Keratinocyte (primary cell): ENCODE data around the gene OR9A2. TPM values are rescaled to one million over a fixed set of nuclear protein-coding genes. Genes with fewer than 3 reads are reported as not detected.

Experiments used
- DNase-seq: peaks from one replicate; pipeline ENCODE4 v3.0.0-alpha.2; 2011; ENCODE audit warnings: low read depth, missing footprints, low spot score
- FAIRE-seq: peaks from 2 replicates; lab custom pipeline; 2011; peaks lifted over from hg19 to GRCh38; lab: Jason Lieb, UNC
- H2AFZ ChIP-seq: 2 replicates; pipeline ENCODE4 v1.6.0; 2012; ENCODE audit warnings: low read length, control low read depth, inconsistent platforms; ENCODE audit not compliant: control insufficient read depth
- H3K27ac ChIP-seq: 2 replicates; pipeline ENCODE4 v1.5.1; 2011; ENCODE audit warnings: low read length; ENCODE audit not compliant: control insufficient read depth, insufficient read depth
- H3K27me3 ChIP-seq: 3 replicates; pipeline ENCODE4 v1.6.0; 2011; ENCODE audit warnings: low read length; ENCODE audit not compliant: control insufficient read depth, insufficient read depth; ENCODE audit errors: extremely low read depth
- H3K36me3 ChIP-seq, 2 experiments: 2 replicates in 1 of 2; 3 replicates in 1 of 2; pipeline ENCODE4 v1.5.1; 2011; ENCODE audit warnings: low read length in 2 of 2, mild to moderate bottlenecking in 1 of 2; ENCODE audit not compliant: control insufficient read depth in 2 of 2, insufficient read depth in 2 of 2; ENCODE audit errors: extremely low read depth in 1 of 2
- H3K4me1 ChIP-seq: 3 replicates; pipeline ENCODE4 v1.5.1; 2011; ENCODE audit warnings: low read length; ENCODE audit not compliant: control insufficient read depth, insufficient read depth; ENCODE audit errors: extremely low read depth
- H3K4me2 ChIP-seq: 3 replicates; pipeline ENCODE4 v1.6.0; 2011; ENCODE audit warnings: low read depth, low read length; ENCODE audit not compliant: control insufficient read depth, insufficient read depth; ENCODE audit errors: extremely low read depth
- H3K4me3 ChIP-seq, 3 experiments: fragments of 200-600 bp in 1 of 3; sonication (generic) in 1 of 3; 2 replicates in 2 of 3; 3 replicates in 1 of 3; pipeline ENCODE4 v1.5.1; 2011 to 2016; ENCODE audit warnings: low read length in 3 of 3, mild to moderate bottlenecking in 3 of 3, control low read depth in 2 of 3, inconsistent platforms in 1 of 3, low read depth in 1 of 3, mixed read lengths in 1 of 3, mixed run types in 1 of 3, moderate library complexity in 1 of 3; ENCODE audit not compliant: control insufficient read depth in 2 of 3, insufficient read depth in 2 of 3; ENCODE audit errors: extremely low read depth in 1 of 3
- H3K79me2 ChIP-seq: 2 replicates; pipeline ENCODE4 v1.6.0; 2012; ENCODE audit warnings: low read length; ENCODE audit not compliant: control insufficient read depth, insufficient read depth
- H3K9ac ChIP-seq: 3 replicates; pipeline ENCODE4 v1.6.0; 2011; ENCODE audit warnings: low read length; ENCODE audit not compliant: control insufficient read depth, insufficient read depth; ENCODE audit errors: extremely low read depth
- H3K9me1 ChIP-seq: 3 replicates; pipeline ENCODE4 v1.6.0; 2011; ENCODE audit warnings: low read length; ENCODE audit not compliant: control insufficient read depth, insufficient read depth; ENCODE audit errors: extremely low read depth
- H3K9me3 ChIP-seq: 2 replicates; pipeline ENCODE4 v1.5.1; 2012; ENCODE audit warnings: low read depth, low read length; ENCODE audit not compliant: control insufficient read depth
- H4K20me1 ChIP-seq: 3 replicates; pipeline ENCODE4 v1.6.0; 2011; ENCODE audit warnings: low read length; ENCODE audit not compliant: control insufficient read depth, insufficient read depth; ENCODE audit errors: extremely low read depth
- CTCF ChIP-seq, 3 experiments: IDR thresholded peaks in 1 of 3; conservative IDR thresholded peaks in 1 of 3; optimal IDR thresholded peaks in 1 of 3; 2 replicates in 2 of 3; 3 replicates in 1 of 3; pipeline versions ENCODE3 to v1.5.1; 2011; ENCODE audit warnings: low read length in 3 of 3, mild to moderate bottlenecking in 3 of 3, moderate library complexity in 2 of 3, control low read depth in 1 of 3, inconsistent platforms in 1 of 3; ENCODE audit not compliant: insufficient read depth in 2 of 3; ENCODE audit errors: extremely low read depth in 1 of 3
- EZH2 ChIP-seq: IDR thresholded peaks from one replicate; pipeline ENCODE4 v1.6.1; 2012; ENCODE audit warnings: inconsistent platforms, mild to moderate bottlenecking, low read length, moderate library complexity
- dilution Hi-C: fragments of 300-500 bp; cut with MboI; formaldehyde crosslinking; loops from one replicate; pipeline ENCODE4 v1.7.0; 2020; ENCODE audit warnings: low sequenced_read_pairs; ENCODE audit not compliant: extremely low pct_ligation_motif_present
- polyA plus RNA-seq, 5 experiments: library from polyadenylated mRNA; depleted of rRNA in 3 of 5; stranded (reverse) in 3 of 5; stranded (forward) in 1 of 5; unstranded in 1 of 5; fragments of >200 nt; gene quantifications; 1 replicate in 1 of 5; 2 replicates in 3 of 5; 3 replicates in 1 of 5; pipeline versions ENCODE4 v1.2.1 to v1.2.3, GENCODE V29; 2011 to 2012; ENCODE audit warnings: missing spikeins in 2 of 5, low read depth in 1 of 5, low replicate concordance in 1 of 5

The OR9A2 gene
- polyA plus RNA-seq, 1 donor (not counting 4 experiments of a cell fraction or from before 2014, with no cell fraction given) = not detected

DNA sequence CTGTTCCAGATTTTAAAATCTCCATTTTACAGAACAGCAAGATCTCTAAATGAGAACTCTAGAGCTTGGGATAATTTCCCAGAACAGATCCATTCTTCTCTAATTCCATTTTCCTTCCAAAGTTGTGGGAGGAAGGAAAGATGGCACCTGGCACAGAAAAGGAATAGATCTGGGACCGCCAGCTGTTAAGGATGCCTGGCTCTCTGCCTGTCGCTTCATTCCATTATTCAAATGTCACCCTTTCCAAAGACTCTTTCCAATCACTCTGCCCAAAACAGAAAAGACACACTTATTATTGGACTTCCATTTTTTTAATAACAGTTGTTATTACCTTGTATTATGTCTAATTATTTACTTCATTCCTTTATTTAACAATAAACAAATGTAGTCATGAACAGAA is 751 bp upstream of the OR9A2 start:
- H3K9me3 ChIP-seq = no peaks in the 10 kb centered on the region
- no peaks in the 10 kb centered on the region for H3K79me2 ChIP-seq
- no peaks in the 10 kb centered on the region for H3K27me3 ChIP-seq
- TF ChIP-seq CTCF (optimal IDR thresholded peaks at IDR 0.05 in 1 of 3, IDR thresholded peaks at IDR 0.05 in 1 of 3, conservative IDR thresholded peaks at IDR 0.05 in 1 of 3; ENCODE audit: extremely low read depth in 1 of 3, insufficient read depth in 2 of 3, low read length in 3 of 3) (no peak), EZH2 (no peak)
- no peak for FAIRE-seq
- no peak overlapping the region for H2AFZ ChIP-seq
- DNase-seq = no peak
- no peaks in the 10 kb centered on the region for H4K20me1 ChIP-seq
- no peak overlapping the region for H3K9ac ChIP-seq
- dilution Hi-C loops = no loop called here
- H3K27ac ChIP-seq = no peak overlapping the region
- H3K4me1 ChIP-seq = no peaks in the 10 kb centered on the region
- H3K9me1 ChIP-seq = no peaks in the 10 kb centered on the region
- no peaks in the 10 kb centered on the region for H3K36me3 ChIP-seq
- no peak overlapping the region for H3K4me2 ChIP-seq
- H3K4me3 ChIP-seq = no peak overlapping the region

GRCh38 chr7:143025371-143025770 is 1.6 kb downstream of the OR9A2 start:
- H3K27me3 ChIP-seq = no peaks in the 10 kb centered on the region
- DNase-seq (no peak), FAIRE-seq (no peak)
- H4K20me1 ChIP-seq = no peaks in the 10 kb centered on the region
- no peaks in the 10 kb centered on the region for H3K4me1 ChIP-seq
- no peaks in the 10 kb centered on the region for H3K36me3 ChIP-seq
- H2AFZ ChIP-seq = no peak overlapping the region
- H3K79me2 ChIP-seq = no peaks in the 10 kb centered on the region
- no peak overlapping the region for H3K4me3 ChIP-seq
- no peaks in the 10 kb centered on the region for H3K9me1 ChIP-seq
- no peak overlapping the region for H3K9ac ChIP-seq
- no peak for TF ChIP-seq CTCF (optimal IDR thresholded peaks at IDR 0.05 in 1 of 3, IDR thresholded peaks at IDR 0.05 in 1 of 3, conservative IDR thresholded peaks at IDR 0.05 in 1 of 3; ENCODE audit: extremely low read depth in 1 of 3, insufficient read depth in 2 of 3, low read length in 3 of 3)
- TF ChIP-seq EZH2 = no peak
- dilution Hi-C loops = no loop called here
- no peak overlapping the region for H3K4me2 ChIP-seq
- H3K9me3 ChIP-seq = no peaks in the 10 kb centered on the region
- no peak overlapping the region for H3K27ac ChIP-seq
